GM12873 (cell line): ENCODE data around the gene ZNF678.

Experiments used
- CTCF ChIP-seq: IDR thresholded peaks from 2 replicates; pipeline ENCODE4 v1.5.1; 2012; ENCODE audit warnings: low read depth, mild to moderate bottlenecking, moderate library complexity, low read length, control low read depth; ENCODE audit not compliant: insufficient read depth; ENCODE audit errors: missing control alignments

Gene ZNF678

GRCh38 chr1:227567256-227567655 is 3.9 kb downstream of the ZNF678 start:
- no peak for TF ChIP-seq CTCF

- TF ChIP-seq CTCF, result no peak
Measured at GRCh38 chr1:227568593-227568992, 5.2 kb downstream of the ZNF678 start.

GRCh38 chr1:227572752-227573151 is 9.4 kb downstream of the ZNF678 start:
- no peak for TF ChIP-seq CTCF

DNA sequence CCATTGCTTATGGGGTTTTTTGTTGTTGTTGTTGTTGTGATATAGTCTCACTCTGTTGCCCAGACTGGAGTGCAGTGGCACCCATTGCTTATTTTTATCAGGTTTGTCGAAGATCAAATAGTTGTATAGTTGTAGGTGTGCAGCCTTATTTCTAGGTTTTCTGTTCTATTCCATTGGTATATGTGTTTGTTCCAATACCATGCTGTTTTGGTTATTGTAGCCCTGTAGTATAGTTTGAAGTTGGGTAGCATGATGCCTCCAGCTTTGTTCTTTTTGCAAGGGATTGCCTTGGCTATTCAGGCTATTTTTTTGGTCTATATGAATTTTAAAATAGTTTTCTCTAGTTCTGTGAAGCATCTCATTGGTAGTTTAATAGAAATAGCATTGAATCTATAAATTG is 11.6 kb downstream of the ZNF678 start:
- no peak for TF ChIP-seq CTCF

DNA sequence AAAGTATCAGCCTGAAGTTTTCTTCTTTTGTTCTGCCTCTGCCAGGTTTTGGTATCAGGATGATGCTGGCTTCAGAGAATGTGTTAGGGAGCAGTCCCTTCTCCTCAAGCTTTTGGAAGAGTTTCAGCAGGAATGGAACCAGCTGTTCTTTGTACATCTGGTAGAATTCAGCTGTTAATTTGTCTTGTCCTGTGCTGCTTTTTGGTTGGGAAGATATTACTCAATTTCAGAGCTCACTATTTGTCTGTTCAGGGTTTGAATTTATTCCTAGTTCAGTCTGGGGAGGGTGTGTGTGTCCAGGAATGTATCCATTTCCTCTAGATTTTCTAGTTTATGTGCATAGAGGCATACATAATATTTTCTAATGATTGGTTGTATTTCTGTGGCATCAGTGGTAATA is 12.8 kb downstream of the ZNF678 start:
- no peak for TF ChIP-seq CTCF

- TF ChIP-seq CTCF, result no peak
Measured at GRCh38 chr1:227577500-227577899, 14.1 kb downstream of the ZNF678 start.

DNA sequence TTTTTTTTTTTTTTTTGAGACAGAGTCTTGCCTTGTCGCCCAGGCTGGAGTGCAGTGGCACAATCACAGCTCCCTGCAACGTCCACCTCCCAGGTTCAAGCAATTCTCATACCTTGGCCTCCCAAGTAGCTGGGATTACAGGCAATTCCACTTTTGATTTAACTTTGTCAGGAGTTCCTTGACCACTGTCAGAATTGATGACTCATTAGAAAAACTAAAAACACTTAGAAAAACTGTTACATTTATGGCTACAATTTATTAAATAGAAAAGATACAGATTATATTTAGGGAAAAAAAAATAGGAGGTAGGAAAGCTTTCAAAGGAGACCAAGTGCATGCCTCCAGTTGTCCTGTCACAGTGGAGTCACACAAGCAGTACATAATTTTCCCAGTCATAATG is 20.0 kb downstream of the ZNF678 start:
- no peak for TF ChIP-seq CTCF
